ENCODE results near the gene RALY. TPM values are rescaled to one million over a fixed set of nuclear protein-coding genes. Genes with fewer than 3 reads are reported as not detected.
A peak's percentile ranks its signal among the peaks of the same experiment; 100 is the strongest.
"Not testable (repeated sequence)": the region's sequence is repeated elsewhere in the genome, so short reads cannot be mapped to it uniquely, and the experiment has no call there.

RALY gene
- total RNA-seq, 1 donor from 2014 or later = 61.7 TPM

GRCh38 chr20:34104059-34104458 is 110.3 kb downstream of the RALY start:
- no peak for DNase-seq (ENCODE audit: low read depth in 2 of 2)

- DNase-seq (ENCODE audit: low read depth in 2 of 2) = no peak
Measured at GRCh38 chr20:34105978-34106675, 112.4 kb downstream of the RALY start.

- no peak for DNase-seq (ENCODE audit: low read depth in 2 of 2)
Measured at GRCh38 chr20:34108616-34109174, 115.0 kb downstream of the RALY start.

GRCh38 chr20:34109442-34109841 is 115.7 kb downstream of the RALY start:
- DNase-seq (ENCODE audit: low read depth in 2 of 2) = no peak

GRCh38 chr20:34110025-34110744 is 116.5 kb downstream of the RALY start:
- no peak for DNase-seq (ENCODE audit: low read depth in 2 of 2)

GRCh38 chr20:34110745-34111641 is 117.3 kb downstream of the RALY start:
- peak; percentile 60 to 69 for DNase-seq (ENCODE audit: low read depth in 2 of 2)

GRCh38 chr20:34111702-34112599 is 118.2 kb downstream of the RALY start, which contains the start of gene EIF2S2:
TSS of gene EIF2S2 (minus strand) at chr20:34112243. CDS start at chr20:34112110, 133 bp downstream.
- peak; percentile 99 for DNase-seq (ENCODE audit: low read depth in 2 of 2)

- DNase-seq (ENCODE audit: low read depth in 2 of 2) = peak; percentile 46 to 60
Measured at GRCh38 chr20:34112600-34113101, 118.9 kb downstream of the RALY start.

- no peak for DNase-seq (ENCODE audit: low read depth in 2 of 2)
Measured at GRCh38 chr20:34114809-34115208, 121.1 kb downstream of the RALY start.

- DNase-seq (ENCODE audit: low read depth in 2 of 2) = no peak
Measured at GRCh38 chr20:34115232-34115631, 121.5 kb downstream of the RALY start.

GRCh38 chr20:34120213-34120612 is 126.5 kb downstream of the RALY start:
- DNase-seq (ENCODE audit: low read depth in 2 of 2) = no peak

GRCh38 chr20:34122274-34122980 is 128.7 kb downstream of the RALY start:
- no peak for DNase-seq (ENCODE audit: low read depth in 2 of 2)

GRCh38 chr20:34123309-34123708 is 129.6 kb downstream of the RALY start:
- no peak for DNase-seq (ENCODE audit: low read depth in 2 of 2)

- DNase-seq (ENCODE audit: low read depth in 2 of 2) = no peak
Measured at GRCh38 chr20:34124469-34125249, 130.9 kb downstream of the RALY start.

GRCh38 chr20:34127792-34128191 is 134.1 kb downstream of the RALY start:
- no peak for DNase-seq (ENCODE audit: low read depth in 2 of 2)

GRCh38 chr20:34129518-34130162 is 135.9 kb downstream of the RALY start:
- DNase-seq (ENCODE audit: low read depth in 2 of 2) = peak; percentile 81 to 84

GRCh38 chr20:34131491-34131890 is 137.8 kb downstream of the RALY start:
- DNase-seq (ENCODE audit: low read depth in 2 of 2) = peak in 1 of 2 donors; percentile 29

GRCh38 chr20:34132491-34132890 is 138.8 kb downstream of the RALY start:
- not testable (repeated sequence) for DNase-seq (ENCODE audit: low read depth in 2 of 2)
